NB4 (cell line): ENCODE results near the gene KDM4C.

Experiments
- DNase-seq: peaks from one replicate; pipeline ENCODE4 v3.0.0; 2010; ENCODE audit warnings: low read depth
- H3K4me3 ChIP-seq: one replicate; pipeline ENCODE4 v1.5.1; 2011; ENCODE audit warnings: mild to moderate bottlenecking, low read depth, low read length, moderate library complexity
- MYC ChIP-seq: IDR thresholded peaks from 2 replicates; pipeline ENCODE4 v1.6.1; 2011; ENCODE audit warnings: low read depth, low read length
- POLR2A ChIP-seq: IDR thresholded peaks from 2 replicates; pipeline ENCODE4 v1.6.1; 2011; ENCODE audit warnings: mild to moderate bottlenecking; ENCODE audit not compliant: insufficient read length; ENCODE audit errors: extremely low read depth
- TF ChIP-seq, protein P1 (sequence below): IDR thresholded peaks from 2 replicates; pipeline ENCODE4 v1.6.1; 2011; ENCODE audit warnings: low read depth, low read length
- TF ChIP-seq, protein P2 (sequence below): IDR thresholded peaks from one replicate; pipeline ENCODE4 v1.5.1; 2012; ENCODE audit warnings: low read depth, low read length

Gene KDM4C

DNA sequence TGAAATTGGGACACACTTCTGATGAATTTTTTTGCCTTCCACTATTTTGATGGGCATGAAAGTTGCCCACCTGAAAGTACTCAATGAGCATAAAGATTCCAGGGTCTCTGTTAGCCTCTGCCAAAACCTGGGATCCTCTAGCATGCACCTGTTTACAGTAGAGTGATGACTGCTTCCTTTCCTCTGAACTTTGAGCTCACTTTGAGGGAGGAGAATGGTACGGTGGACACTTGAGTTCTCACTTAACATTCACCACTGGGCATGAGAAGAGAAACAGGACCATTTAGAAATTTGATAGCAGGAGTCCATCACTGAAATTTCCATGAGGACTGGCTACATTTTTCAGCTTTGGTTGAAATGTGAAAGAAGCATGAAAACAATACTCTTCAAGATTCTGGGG, 374.8 kb downstream of the KDM4C start:
- H3K4me3 ChIP-seq, result no peak overlapping the region
- DNase-seq, result no peak
- TF ChIP-seq MYC (no peak), POLR2A (no peak)
- TF ChIP-seq, protein P1, sequence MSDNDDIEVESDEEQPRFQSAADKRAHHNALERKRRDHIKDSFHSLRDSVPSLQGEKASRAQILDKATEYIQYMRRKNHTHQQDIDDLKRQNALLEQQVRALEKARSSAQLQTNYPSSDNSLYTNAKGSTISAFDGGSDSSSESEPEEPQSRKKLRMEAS, result no peak
- TF ChIP-seq, protein P2, sequence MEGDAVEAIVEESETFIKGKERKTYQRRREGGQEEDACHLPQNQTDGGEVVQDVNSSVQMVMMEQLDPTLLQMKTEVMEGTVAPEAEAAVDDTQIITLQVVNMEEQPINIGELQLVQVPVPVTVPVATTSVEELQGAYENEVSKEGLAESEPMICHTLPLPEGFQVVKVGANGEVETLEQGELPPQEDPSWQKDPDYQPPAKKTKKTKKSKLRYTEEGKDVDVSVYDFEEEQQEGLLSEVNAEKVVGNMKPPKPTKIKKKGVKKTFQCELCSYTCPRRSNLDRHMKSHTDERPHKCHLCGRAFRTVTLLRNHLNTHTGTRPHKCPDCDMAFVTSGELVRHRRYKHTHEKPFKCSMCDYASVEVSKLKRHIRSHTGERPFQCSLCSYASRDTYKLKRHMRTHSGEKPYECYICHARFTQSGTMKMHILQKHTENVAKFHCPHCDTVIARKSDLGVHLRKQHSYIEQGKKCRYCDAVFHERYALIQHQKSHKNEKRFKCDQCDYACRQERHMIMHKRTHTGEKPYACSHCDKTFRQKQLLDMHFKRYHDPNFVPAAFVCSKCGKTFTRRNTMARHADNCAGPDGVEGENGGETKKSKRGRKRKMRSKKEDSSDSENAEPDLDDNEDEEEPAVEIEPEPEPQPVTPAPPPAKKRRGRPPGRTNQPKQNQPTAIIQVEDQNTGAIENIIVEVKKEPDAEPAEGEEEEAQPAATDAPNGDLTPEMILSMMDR, result no peak

DNA sequence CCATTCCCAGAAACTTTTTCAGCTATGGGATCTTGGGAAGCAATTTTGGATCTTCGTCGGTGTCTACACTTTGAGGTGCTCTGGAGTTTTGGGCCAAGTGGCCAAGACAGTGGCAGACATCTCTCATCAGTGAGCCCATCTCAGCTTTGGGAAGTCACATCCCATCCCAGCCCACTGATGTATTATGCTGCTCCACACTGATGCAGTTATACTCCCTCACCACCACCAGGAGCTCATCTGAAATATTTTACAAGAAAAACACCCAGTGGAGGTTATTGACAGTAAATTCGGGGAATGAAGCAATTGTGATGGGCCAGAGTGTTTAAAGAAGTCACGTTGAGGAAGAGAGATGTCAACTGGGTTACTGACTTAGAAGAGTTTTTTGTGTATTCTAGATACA, 378.0 kb downstream of the KDM4C start:
- no peak for DNase-seq
- TF ChIP-seq, protein P1, result no peak
- TF ChIP-seq, protein P2, result no peak
- TF ChIP-seq MYC, result no peak
- no peak for TF ChIP-seq POLR2A
- H3K4me3 ChIP-seq, result no peak overlapping the region

DNA sequence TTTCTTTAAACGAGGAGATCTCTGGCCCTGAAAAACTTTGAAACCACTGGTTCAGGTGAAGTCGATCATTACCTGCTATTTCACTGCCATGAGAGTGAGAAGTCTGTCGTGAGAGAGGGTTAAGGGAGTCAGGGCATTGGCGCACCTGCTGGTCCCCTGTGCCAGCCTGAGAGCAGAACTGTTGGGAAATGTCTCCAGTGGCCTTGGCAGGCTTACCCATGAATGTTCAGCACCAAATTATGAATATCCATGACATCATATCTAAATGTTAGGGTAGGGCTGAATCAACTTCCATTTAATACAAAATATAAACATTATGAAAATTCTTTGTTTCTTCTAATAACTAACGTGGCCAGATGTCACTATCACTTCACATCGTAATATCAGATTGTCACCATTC, 379.3 kb downstream of the KDM4C start:
- TF ChIP-seq, protein P2, result no peak
- TF ChIP-seq, protein P1, result no peak
- no peak for TF ChIP-seq MYC
- no peak for TF ChIP-seq POLR2A
- no peak for DNase-seq
- H3K4me3 ChIP-seq, result no peak overlapping the region

DNA sequence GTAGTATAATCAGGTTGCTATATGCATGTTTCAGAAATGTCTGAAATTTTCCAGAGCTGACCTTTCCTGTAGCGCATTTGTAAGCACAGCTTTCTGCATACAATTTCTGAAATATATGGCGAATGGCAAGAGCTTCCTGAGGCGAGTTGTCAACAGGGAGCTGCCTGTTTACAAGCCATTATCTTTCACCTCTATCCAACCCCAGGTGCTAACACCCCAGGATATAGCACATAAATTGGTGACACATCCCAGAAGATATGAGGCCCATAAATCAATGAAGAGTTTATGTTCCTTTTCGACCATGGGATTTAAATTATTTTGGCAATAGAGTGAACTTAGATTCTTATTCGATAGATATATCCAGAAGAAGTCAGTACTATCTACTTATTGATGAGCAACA, 379.8 kb downstream of the KDM4C start:
- no peak overlapping the region for H3K4me3 ChIP-seq
- TF ChIP-seq, protein P1, result no peak
- TF ChIP-seq, protein P2, result no peak
- TF ChIP-seq POLR2A (no peak), MYC (no peak)
- DNase-seq, result no peak

DNA sequence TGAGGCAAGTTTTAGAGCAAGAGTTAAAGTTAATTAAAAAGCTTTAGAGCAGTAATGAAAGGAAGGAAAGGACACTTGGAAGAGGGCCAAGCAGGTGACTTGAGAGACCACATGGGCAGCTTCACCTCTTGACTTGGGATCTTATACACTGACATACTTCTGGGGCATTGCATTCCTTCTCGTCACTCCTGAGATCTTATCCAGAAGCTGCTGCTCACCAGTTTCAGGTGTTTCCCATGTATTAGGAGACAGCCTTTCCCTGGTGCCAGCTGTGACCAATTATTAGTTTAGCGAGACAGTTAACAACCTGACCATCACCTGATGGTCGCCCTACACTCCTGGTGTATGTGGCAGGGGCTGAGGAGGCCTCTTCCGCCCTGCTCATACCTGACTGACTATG, 382.1 kb downstream of the KDM4C start:
- H3K4me3 ChIP-seq, result no peak overlapping the region
- TF ChIP-seq MYC, result no peak
- no peak for DNase-seq

DNA sequence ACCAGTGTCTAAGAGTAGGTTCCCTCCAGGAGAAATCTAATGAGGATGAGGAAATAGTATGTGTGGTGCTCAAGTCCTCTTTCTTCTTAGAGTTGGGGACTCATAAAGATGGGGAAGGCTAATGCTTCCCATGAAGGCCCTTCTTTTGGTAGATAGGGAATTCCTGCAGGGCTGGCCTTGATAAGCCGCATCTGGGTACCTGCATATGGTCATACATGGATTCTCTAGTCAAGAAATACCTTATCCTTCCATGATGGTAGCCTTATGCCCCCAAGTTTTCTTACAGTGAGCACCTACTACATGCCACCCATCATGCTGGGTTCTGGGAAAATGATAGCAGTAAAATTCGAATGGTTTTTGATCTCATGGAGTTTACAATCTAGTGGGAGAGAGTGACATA, 382.6 kb downstream of the KDM4C start:
- no peak for TF ChIP-seq POLR2A
- TF ChIP-seq, protein P1, result no peak
- TF ChIP-seq MYC, result no peak
- TF ChIP-seq, protein P2, result no peak
- no peak for DNase-seq
- no peak overlapping the region for H3K4me3 ChIP-seq
